ENCODE measurements around the gene POU2F2. TPM values are rescaled to one million over a fixed set of nuclear protein-coding genes. Genes with fewer than 3 reads are reported as not detected.

The POU2F2 gene
- total and polyA plus RNA-seq, 2 experiments from 2014 or later, result 2.3 to 4.6 TPM

DNA sequence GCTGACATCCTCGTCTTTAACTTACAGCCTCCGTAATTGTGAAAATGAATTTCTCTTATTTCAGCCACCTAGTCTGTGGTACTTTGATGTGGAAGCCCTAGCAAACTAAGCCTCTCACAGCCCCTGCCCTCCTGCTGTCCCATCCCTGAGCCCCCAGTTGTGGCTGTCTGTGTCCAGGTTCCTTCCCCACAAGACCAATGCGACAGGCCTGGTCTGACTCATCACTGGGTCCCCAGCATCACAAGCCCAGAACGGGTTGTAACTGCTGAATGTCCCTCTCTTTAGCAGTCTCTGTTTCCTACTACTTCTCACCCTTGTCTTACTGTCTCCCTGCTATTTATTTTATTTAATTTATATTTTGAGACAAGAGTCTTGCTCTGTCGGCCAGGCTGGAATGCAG is 5.7 kb downstream of the POU2F2 start:
- Histone ChIP-seq H3K79me2 (replicated peaks; ENCODE audit: insufficient read depth) (no peaks in the 10 kb centered on the region), H3K27ac (ENCODE audit: low read depth) (no peak overlapping the region), H3K27me3 (ENCODE audit: insufficient read depth) (no peaks in the 10 kb centered on the region), H4K20me1 (replicated peaks; ENCODE audit: insufficient read depth) (0 out of 2 replicates have a peak, but pooled peaks cover 3% of the 10 kb centered on the region), H2AFZ (no peak overlapping the region), H3K4me2 (no peak overlapping the region), H3K4me3 (no peak overlapping the region), H3F3A (replicated peaks; ENCODE audit: low read depth) (no peaks in the 10 kb centered on the region), H3K36me3 (ENCODE audit: insufficient read depth) (no peaks in the 10 kb centered on the region), H3K4me1 (ENCODE audit: insufficient read depth) (peaks cover 5% of the 10 kb centered on the region; the same call in 1 of the 2 replicates), H3K9me2 (ENCODE audit: insufficient read depth) (no peaks in the 10 kb centered on the region)
- Mint-ChIP-seq H3K9me3 (no peaks in the 10 kb centered on the region), H3K27me3 (ENCODE audit: insufficient read depth, low read depth, poor library complexity) (peaks cover 14% of the 10 kb centered on the region), H3K4me1 (peaks cover 7% of the 10 kb centered on the region), H3K27ac (no peak overlapping the region), H3K4me3 (no peak overlapping the region), H3K36me3 (ENCODE audit: low read depth) (peaks cover 3% of the 10 kb centered on the region; the same call in 1 of the 3 replicates)
- no peak for DNase-seq (ENCODE audit: low spot score)
- TF ChIP-seq REST (IDR thresholded peaks at IDR 0.05; ENCODE audit: unreplicated experiment) (no peak), ZNF462 (CRISPR knock-in tag; IDR thresholded peaks at IDR 0.05) (no peak), ZNF114 (CRISPR knock-in tag; IDR thresholded peaks at IDR 0.05) (no peak), NANOG (IDR thresholded peaks at IDR 0.05; ENCODE audit: borderline replicate concordance) (no peak), CREB1 (CRISPR knock-in tag; IDR thresholded peaks at IDR 0.05; ENCODE audit: low read depth) (no peak), STAT1 (IDR thresholded peaks at IDR 0.05; ENCODE audit: unreplicated experiment) (no peak), EZH2phosphoT487 (IDR thresholded peaks at IDR 0.05; ENCODE audit: unreplicated experiment) (no peak), POLR2AphosphoS5 (IDR thresholded peaks at IDR 0.05; ENCODE audit: low read depth) (no peak), JUNB (IDR thresholded peaks at IDR 0.05; ENCODE audit: unreplicated experiment) (no peak), ZNF331 (CRISPR knock-in tag; IDR thresholded peaks at IDR 0.05; ENCODE audit: low read depth) (no peak), EZH2 (IDR thresholded peaks at IDR 0.05; ENCODE audit: low read depth, unreplicated experiment) (no peak)
- TF ChIP-seq, protein P1, sequence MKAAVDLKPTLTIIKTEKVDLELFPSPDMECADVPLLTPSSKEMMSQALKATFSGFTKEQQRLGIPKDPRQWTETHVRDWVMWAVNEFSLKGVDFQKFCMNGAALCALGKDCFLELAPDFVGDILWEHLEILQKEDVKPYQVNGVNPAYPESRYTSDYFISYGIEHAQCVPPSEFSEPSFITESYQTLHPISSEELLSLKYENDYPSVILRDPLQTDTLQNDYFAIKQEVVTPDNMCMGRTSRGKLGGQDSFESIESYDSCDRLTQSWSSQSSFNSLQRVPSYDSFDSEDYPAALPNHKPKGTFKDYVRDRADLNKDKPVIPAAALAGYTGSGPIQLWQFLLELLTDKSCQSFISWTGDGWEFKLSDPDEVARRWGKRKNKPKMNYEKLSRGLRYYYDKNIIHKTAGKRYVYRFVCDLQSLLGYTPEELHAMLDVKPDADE (IDR thresholded peaks at IDR 0.05), result no peak
- TF ChIP-seq, protein P2, sequence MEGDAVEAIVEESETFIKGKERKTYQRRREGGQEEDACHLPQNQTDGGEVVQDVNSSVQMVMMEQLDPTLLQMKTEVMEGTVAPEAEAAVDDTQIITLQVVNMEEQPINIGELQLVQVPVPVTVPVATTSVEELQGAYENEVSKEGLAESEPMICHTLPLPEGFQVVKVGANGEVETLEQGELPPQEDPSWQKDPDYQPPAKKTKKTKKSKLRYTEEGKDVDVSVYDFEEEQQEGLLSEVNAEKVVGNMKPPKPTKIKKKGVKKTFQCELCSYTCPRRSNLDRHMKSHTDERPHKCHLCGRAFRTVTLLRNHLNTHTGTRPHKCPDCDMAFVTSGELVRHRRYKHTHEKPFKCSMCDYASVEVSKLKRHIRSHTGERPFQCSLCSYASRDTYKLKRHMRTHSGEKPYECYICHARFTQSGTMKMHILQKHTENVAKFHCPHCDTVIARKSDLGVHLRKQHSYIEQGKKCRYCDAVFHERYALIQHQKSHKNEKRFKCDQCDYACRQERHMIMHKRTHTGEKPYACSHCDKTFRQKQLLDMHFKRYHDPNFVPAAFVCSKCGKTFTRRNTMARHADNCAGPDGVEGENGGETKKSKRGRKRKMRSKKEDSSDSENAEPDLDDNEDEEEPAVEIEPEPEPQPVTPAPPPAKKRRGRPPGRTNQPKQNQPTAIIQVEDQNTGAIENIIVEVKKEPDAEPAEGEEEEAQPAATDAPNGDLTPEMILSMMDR (conservative IDR thresholded peaks at IDR 0.05; ENCODE audit: low read depth in 2 of 2), result no peak
- no peak for ATAC-seq

Data from GM23338 (cell line).